ENCODE data around the gene FLG.
"Not testable (repeated sequence)": the region's sequence is repeated elsewhere in the genome, so short reads cannot be mapped to it uniquely, and the experiment has no call there.

GRCh38 chr1:152308758-152309157 is 16.3 kb downstream of the FLG start:
- TF ChIP-seq CTCF (IDR thresholded peaks at IDR 0.05; ENCODE audit: low read length); EZH2 (optimal IDR thresholded peaks at IDR 0.05; ENCODE audit: low read depth, low read length); EZH2phosphoT487 (IDR thresholded peaks at IDR 0.05; ENCODE audit: low read length): not testable (repeated sequence)
